GM21515 (cell line): Measurements from ENCODE around the gene TRERF1.
A peak's percentile ranks its signal among the peaks of the same experiment; 100 is the strongest.

Experiments
- ATAC-seq: cut with Tn5 transposase; IDR thresholded peaks from one replicate; pipeline ENCODE4 v1.9.1; 2021; ENCODE audit not compliant: unreplicated experiment

TRERF1 gene

GRCh38 chr6:42278131-42278853 lies 173.4 kb downstream of the TRERF1 start:
- ATAC-seq, result no peak

GRCh38 chr6:42276034-42276890 lies 175.5 kb downstream of the TRERF1 start:
- ATAC-seq, result no peak

- no peak for ATAC-seq
Measured at GRCh38 chr6:42275376-42276033, 176.2 kb downstream of the TRERF1 start.

GRCh38 chr6:42274898-42275297 lies 176.8 kb downstream of the TRERF1 start:
- no peak for ATAC-seq

DNA sequence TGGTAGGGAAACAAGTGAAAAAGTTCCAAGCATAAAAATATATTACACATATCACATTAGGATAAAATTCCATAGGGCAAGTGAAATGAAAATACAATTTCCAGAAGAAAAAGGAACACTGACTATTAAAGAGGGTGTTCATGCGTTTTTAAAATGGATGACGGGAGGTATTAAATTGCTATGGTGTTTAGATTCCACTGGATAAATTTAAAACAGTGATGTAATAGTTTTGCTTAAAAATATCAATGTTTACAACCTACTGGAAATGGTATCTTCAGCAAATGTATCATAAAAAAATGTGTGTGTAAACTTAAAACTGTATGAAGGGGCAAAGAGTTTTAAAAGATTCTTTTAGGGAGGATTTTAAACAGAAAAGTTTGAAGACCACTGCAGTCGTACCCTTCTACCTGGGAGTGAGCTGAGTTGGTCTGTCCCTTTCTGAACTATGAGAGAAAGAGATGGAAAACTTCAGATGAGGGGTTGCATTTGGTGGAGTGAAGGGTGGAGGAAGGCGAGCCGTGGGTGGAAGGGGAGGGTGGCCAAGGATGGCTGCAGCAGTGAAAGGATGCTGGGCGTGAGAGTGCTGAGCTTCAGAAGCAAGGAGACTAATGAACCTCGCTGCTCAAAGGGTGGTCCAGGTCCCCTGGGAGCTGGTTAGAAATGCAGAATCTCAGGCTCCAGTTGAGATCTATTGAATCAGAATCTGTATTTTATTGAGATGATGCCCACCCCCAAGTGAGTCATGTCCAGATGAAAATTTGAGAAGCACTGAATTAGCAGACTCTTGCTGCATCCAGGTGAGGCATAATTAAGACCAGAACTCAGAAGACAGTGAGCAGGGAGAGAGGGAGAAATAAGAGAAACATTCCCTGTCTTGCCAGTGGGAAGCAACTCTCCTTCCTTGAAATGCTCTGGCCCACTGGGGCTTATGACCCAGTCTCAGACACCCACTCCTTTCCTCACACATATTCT lies 179.6 kb downstream of the TRERF1 start:
- ATAC-seq, result no peak

GRCh38 chr6:42269974-42270510 lies 181.7 kb downstream of the TRERF1 start:
- peak; percentile 40 for ATAC-seq

DNA sequence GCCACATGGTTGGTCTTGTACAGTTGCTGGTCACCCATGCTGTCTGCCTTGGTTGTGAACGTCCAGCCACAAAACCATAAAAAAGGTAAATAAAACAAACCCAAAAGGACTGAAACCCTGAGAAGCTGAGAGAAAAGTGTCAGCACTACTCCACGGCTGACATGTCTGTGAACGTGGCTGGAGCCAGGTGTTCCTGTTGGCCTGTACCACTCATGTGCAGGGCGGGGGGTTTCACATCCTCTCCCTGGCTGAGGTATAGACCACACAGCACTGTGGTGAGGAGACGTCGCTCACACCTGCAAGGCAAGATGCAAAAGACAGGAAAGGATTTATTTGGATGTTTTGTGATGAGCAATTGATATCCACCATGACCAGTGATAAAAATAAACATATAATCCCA lies 182.2 kb downstream of the TRERF1 start:
- peak; percentile 97 for ATAC-seq

GRCh38 chr6:42268835-42269204 lies 182.9 kb downstream of the TRERF1 start:
- ATAC-seq, result no peak

GRCh38 chr6:42268016-42268834 lies 183.5 kb downstream of the TRERF1 start:
- no peak for ATAC-seq

- no peak for ATAC-seq
Measured at GRCh38 chr6:42266538-42266937, 185.2 kb downstream of the TRERF1 start.

GRCh38 chr6:42264852-42265390 lies 186.8 kb downstream of the TRERF1 start:
- ATAC-seq, result no peak

GRCh38 chr6:42264162-42264851 lies 187.4 kb downstream of the TRERF1 start:
- ATAC-seq, result no peak

DNA sequence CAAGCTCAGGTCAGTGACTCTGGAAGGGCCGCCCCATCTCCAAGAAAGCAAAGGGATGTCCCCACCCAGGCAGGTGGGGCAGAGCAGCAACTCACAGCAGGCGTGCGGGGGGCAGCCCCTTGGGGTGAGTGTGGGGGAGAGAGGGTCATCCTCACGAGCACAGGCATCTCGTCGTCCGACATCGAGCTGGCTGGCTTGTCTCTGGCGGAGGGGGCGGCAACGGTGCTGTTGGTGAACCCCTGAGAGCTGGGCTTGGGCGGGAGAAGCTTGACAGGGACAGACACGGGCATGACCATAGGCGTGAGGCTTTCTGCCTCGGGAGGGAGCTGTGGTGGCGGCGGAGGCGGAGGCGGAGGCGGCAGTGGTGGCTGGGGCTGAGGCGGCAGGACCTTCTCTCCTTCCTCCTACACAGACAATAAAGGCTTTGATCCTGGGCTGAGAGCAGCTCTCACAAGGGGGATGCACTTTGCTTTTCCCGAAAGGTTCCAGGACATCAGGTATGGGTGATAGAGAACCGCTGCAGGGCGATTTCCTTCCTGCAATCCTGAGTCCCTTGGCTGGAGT lies 188.5 kb downstream of the TRERF1 start:
- ATAC-seq, result no peak

- ATAC-seq, result no peak
Measured at GRCh38 chr6:42260972-42261371, 190.8 kb downstream of the TRERF1 start.

DNA sequence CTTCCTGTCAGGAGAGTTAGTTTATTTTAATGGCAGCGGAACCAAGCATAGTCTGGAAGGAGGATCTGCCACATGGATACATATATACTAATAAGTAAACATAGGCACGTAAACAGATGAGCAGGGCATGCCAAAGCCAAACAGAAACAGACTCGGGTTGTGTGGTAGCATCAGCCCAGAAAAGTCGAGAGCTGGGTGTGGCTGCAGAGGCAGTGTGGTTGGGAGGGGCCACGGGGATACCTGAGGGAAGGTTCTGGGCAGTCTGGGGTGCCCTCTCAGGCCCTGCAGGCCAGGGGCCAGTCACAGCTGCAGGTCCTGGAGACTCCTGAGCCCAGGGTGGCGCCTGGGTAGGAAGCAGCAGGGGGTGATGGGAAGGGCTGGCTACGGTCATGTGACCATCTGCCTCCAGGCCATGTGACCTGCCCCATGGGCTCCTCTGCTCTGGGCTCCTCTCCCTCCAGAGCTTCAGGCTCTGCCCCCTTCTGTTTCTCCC lies 191.3 kb downstream of the TRERF1 start:
- ATAC-seq, result no peak

DNA sequence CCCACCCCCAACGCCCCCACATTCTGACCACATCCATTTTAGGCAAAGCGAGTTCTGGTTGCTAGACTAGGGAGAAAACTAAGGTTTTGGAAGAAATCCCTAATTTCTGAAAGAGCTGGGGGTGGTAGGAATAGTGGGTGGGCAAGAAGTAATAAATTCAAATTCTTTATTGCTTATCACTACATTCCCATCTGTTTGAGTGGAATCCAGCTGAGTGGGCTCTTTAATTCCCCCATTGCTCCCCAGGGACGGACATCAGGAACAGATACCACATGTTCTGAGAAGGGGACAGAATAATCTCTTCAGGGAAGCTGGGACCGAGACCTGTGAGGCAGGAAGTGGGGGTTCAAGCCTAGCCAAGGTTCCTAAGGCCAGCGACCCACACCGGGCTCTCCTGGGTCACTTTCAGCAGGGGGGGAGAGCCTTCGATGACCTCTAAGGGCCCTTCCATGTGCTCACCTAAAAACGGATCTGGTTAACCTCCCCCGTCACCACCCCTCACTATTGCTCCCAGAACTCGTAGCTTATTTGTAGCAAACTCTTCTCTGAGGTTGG lies 191.8 kb downstream of the TRERF1 start:
- no peak for ATAC-seq

GRCh38 chr6:42259286-42259685 lies 192.4 kb downstream of the TRERF1 start:
- no peak for ATAC-seq

GRCh38 chr6:42257614-42258013 lies 194.1 kb downstream of the TRERF1 start:
- ATAC-seq, result no peak
